Activated CD4-positive, CD25-positive, alpha-beta regulatory T cell (primary cell): ENCODE results near the gene CARS1.

Experiments used
- DNase-seq, 4 experiments: peaks; one replicate each; lab custom pipeline; 2025; lab: John Stamatoyannopoulos, UW

CARS1 gene

DNA sequence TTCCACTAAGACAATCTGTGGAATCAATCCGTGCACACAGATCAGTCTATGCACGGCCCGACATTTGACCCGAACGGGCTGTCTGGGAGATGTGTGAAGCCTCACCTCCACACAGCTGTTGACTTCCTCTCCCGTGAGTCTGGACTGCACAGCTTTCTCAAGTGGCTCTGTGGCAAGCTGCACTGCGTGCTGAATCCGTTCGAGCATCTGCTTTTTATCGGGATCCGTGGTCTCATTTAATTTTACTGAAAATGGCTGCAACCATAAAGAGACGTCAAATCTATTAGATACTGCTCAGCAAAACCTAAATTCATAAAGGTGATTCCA is 19.3 kb downstream of the CARS1 start:
- no peak for DNase-seq

- peak in 1 of 4 experiments; percentile 18 for DNase-seq
Observed at GRCh38 chr11:3037040-3037944, 19.9 kb downstream of the CARS1 start.

GRCh38 chr11:3036419-3036818 is 20.8 kb downstream of the CARS1 start:
- DNase-seq, result no peak

- DNase-seq, result no peak
Observed at GRCh38 chr11:3035333-3035732, 21.9 kb downstream of the CARS1 start.

DNA sequence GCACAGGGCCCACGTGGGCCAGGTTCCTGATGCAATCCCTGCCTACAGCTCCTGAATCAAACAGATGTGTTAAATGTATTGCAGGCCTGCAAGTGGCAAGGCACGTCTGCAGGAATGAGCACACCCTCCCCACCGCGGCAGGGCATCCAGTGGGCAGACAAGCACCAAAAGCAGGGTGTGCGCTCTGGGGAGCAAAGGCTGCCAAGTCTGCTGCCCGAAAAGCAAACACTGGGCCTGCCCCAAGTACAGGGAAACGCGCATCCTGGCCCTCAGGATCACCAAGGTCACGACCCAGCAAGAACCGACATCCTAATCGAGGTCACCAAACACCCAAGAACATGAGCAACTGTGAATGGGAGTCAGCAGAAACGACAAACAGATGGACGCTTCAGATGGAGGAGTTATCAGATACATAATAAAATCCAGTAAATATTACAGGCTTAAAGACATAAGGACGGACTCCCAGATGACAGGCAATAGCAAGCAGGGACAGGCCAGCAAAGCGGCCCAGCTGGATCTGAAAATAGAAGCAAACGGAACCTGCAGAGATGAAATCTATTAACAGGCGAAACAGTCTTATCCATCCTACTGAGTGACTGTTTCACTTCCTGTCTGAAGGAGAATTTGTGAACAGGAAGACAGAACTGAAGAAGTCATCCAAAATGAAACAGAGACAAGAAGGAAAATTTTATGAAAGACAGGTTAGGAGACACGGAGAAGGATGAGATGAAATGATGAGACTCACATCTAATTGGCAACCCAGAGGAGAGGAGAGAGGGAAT is 26.7 kb downstream of the CARS1 start:
- DNase-seq, result no peak

- no peak for DNase-seq
Observed at GRCh38 chr11:3028813-3029212, 28.4 kb downstream of the CARS1 start.

- DNase-seq, result no peak
Observed at GRCh38 chr11:3026803-3027202, 30.4 kb downstream of the CARS1 start.

DNA sequence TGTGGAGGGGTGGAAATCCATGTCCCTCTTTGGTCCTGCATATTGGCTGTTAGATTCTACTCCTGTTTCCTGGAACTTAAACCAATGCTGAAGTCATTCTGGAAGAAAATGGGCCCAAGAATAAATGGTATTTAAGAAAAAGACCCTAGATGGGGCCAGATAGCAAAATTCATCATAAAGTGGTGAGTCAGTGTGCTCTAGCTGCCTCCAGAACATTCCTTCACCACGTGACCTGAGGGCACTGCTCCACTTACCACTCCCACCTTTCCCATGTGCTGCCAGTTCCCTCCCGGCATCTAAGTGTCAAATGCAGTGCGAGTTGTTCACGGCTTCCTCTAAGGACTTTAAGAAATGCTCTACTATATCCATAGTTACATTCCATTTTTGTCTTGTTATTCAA is 34.2 kb downstream of the CARS1 start:
- DNase-seq, result no peak

- no peak for DNase-seq
Observed at GRCh38 chr11:3022300-3022967, 34.8 kb downstream of the CARS1 start.

GRCh38 chr11:3021125-3021524 is 36.1 kb downstream of the CARS1 start:
- peak in 1 of 4 experiments; percentile 26 for DNase-seq

DNA sequence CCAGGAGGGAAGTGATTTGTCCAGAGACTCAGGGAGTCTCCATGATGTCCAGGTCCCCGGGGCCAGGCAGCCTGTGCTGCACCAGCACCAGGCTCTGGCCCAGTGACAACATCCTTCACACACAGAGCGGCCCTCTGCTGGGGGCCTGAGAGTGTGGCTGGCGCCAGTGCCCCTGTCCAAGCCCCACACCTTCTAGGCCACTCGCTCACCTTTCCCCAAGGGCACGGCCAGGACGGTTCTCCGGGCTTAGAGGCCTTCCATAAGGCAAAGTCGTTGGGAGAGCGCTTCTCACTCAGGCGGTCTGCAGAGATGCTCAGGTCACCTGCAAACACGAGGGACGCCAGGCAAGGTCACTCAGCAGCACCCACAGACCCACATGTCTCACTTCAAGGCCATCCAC is 37.2 kb downstream of the CARS1 start:
- DNase-seq, result no peak

GRCh38 chr11:3018596-3018995 is 38.6 kb downstream of the CARS1 start:
- DNase-seq, result no peak

GRCh38 chr11:3016861-3017260 is 40.4 kb downstream of the CARS1 start:
- DNase-seq, result no peak

DNA sequence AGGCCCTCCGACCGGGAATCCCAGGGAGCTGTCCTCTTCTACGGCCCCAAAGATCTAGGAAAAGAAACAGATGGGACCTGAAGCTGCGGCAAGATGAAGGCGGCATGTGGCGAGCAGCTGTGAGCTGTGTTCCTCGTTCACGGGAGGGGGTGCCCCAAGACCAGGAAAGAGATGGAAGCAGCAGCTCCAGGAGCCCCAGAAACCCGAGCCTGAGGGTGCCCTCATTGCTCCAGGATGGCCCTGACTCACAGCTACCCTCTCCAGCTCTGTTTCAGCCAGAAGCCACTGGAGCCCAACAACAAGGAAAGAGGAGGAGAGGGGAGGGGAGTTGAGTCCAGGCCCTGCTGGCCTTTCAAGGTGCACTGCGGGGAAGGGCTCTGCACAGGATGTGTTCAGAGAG is 41.4 kb downstream of the CARS1 start:
- DNase-seq, result no peak

- no peak for DNase-seq
Observed at GRCh38 chr11:3014943-3015342, 42.3 kb downstream of the CARS1 start.

- DNase-seq, result peak in 2 of 4 experiments; percentile 70 to 74
Observed at GRCh38 chr11:3014057-3014938, 42.9 kb downstream of the CARS1 start.

GRCh38 chr11:3011891-3012885 is 45.0 kb downstream of the CARS1 start:
- no peak for DNase-seq

GRCh38 chr11:3010521-3011275 is 46.5 kb downstream of the CARS1 start:
- no peak for DNase-seq

- DNase-seq, result no peak
Observed at GRCh38 chr11:3010004-3010403, 47.2 kb downstream of the CARS1 start.

- DNase-seq, result no peak
Observed at GRCh38 chr11:3009481-3009880, 47.7 kb downstream of the CARS1 start.
